IPS-NIHi7 (cell line): Measurements from ENCODE around the gene PTOV1.
A peak's percentile ranks its signal among the peaks of the same experiment; 100 is the strongest.

Experiments used
- DNase-seq: peaks from one replicate; pipeline ENCODE4 v3.0.0; 2012; ENCODE audit warnings: mixed read lengths; ENCODE audit errors: extremely low spot score

PTOV1 gene

GRCh38 chr19:49843265-49843664 is 7.7 kb upstream of the PTOV1 start:
- DNase-seq = no peak

GRCh38 chr19:49844138-49845095 is 6.5 kb upstream of the PTOV1 start:
- no peak for DNase-seq

DNA sequence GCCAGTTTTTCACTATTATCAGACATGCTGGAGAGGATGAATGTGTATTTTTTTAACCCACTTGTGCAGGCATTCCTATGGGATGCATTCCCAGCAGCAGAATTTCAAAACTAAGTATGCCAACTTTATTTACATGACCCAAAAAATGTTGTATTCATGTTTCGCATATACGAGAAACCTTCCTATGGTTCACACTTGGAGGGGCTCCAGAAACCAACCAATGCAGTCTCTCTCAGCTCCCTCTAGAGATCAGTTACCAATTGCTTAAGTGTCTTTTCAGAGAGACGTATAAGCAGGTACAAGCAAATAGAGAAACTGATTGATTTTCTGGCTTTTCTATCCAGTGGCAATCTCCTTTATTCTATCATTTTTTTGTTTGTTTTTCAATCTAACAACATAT is 5.5 kb upstream of the PTOV1 start:
- DNase-seq = no peak

- DNase-seq = no peak
Measured at GRCh38 chr19:49846408-49846807, 4.6 kb upstream of the PTOV1 start.

DNA sequence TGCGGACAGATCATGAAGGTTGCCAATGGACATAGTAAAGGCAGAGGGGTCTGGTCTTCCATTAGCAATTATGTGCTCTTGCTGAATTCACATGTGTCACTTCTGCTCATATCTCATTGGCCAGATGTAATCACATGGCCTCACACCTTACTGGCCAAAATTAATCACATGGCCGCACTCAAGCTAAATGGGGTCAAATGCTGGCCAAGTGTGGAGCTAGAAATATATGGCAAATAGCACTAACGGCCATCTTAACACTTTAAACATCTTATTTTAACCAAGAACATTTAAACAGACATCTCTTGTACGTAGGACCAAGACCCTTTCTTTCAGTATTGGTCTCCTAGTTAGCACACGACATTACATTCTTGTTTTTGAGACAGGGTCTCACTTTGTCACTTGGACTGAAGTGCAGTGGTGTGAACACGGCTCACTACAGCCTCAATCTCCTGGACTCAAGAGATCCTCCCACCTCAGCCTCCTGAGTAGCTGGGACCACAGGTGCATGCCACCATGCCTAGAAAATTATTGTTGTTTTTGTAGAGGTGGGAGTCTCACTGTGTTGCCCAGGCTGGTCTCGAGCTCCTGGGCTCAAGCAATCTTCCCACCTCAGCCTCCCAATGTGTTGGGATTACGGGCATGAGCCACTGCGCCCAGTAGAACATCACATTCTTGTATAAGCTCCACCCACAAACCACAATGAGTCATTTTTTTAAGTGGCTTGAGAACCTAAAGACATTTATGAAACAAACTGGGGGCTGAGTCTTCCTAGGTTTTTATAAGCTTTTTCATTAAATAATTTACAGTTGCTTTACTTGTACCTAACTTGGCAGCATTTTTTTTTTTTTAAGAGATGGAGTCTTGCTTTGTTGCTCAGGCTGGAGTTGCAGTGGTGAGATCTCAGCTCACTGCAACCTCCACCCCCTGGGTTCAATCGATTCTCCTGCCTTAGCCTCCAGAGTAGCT is 2.9 kb upstream of the PTOV1 start:
- no peak for DNase-seq

- no peak for DNase-seq
Measured at GRCh38 chr19:49848938-49849337, 2.0 kb upstream of the PTOV1 start.

- DNase-seq = no peak
Measured at GRCh38 chr19:49849433-49850220, 1.3 kb upstream of the PTOV1 start.

GRCh38 chr19:49850221-49850486 is 805 bp upstream of the PTOV1 start:
- DNase-seq = no peak

- DNase-seq = peak; percentile 77
Measured at GRCh38 chr19:49851456-49852259, 699 bp downstream of the PTOV1 start.

DNA sequence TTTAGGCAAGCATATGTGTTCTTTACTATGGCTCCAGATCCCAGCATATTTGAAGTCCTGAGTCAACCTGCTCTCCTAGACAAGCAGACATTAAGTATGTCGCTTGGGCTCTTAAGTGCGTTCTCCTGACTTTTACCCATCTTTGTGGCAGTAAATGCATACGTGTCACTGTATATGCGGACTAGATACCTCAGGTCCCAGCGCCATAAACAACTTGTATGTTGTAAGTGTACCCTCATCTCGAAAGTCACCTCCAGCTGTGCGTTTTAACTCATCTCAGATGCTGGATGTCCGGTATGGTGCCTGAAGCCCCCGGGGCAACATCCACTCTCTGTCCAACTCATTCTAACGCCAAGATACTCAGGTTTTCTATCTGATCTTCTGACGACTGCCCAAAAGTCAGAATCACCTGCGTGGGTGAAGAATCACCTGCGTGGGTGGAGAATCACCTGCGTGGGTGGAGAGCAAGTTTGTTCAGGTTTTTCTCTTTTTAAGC is 1.7 kb downstream of the PTOV1 start:
- no peak for DNase-seq

DNA sequence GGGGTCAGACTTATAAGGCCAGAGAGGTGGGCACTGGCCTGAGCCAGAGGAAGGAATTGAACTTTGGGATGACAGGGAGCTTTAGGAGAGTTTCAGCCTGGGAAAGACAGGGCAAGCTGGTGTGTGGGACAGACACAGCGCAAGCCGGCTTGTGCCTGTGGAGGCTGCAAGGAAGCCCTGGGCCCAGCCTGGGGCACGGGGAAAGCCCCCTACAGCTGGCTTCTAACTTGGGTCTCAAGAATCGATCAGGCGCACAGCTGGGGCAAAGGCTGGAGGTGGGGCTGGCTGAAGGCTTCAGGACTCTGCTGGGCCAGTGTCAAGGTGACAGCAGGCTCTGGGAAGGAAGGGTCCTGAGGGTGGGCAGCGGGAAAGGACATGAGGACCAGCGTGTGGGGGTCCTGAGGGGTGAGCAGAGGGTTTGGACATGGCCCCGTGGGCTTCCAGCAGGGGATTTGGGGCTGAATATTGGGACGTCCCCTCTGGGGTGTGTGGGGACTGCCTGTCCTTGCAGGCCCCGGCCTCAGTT is 3.0 kb downstream of the PTOV1 start:
- no peak for DNase-seq

DNA sequence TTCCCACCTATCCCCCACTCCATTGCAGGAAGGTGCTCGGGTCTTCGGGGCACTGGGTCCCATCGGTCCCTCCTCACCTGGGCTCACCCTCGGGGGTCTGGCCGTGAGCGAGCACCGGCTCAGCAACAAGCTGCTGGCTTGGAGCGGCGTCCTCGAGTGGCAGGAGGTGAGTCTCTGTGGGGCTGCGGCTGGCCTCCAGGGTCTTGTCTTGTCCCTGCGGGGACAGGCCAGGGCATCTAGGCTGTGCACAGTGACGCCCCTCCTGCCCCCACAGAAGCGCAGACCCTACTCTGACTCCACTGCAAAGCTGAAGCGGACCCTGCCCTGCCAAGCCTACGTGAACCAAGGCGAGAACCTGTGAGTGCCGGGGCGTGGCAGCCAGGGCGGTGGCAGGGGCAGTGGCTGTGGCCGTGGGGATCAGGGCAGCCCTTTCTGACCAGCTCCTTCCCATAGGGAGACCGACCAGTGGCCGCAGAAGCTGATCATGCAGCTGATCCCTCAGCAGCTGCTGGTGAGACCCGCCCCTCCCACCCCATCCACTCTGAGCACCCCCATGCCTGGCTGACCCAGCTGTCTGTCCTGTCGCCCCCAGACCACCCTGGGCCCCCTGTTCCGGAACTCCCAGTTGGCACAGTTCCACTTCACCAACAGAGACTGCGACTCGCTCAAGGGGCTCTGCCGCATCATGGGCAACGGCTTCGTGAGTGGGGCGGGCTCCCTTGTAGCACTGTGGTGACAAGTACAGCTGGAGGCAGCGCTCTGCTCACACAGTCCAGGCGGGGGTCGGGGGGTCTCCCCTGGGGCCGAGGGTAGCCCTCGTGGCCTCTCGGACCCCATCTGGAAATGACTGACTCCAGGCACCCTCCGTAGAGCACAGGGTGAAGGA is 3.7 kb downstream of the PTOV1 start:
- no peak for DNase-seq

- DNase-seq = no peak
Measured at GRCh38 chr19:49855277-49855675, 4.3 kb downstream of the PTOV1 start.

DNA sequence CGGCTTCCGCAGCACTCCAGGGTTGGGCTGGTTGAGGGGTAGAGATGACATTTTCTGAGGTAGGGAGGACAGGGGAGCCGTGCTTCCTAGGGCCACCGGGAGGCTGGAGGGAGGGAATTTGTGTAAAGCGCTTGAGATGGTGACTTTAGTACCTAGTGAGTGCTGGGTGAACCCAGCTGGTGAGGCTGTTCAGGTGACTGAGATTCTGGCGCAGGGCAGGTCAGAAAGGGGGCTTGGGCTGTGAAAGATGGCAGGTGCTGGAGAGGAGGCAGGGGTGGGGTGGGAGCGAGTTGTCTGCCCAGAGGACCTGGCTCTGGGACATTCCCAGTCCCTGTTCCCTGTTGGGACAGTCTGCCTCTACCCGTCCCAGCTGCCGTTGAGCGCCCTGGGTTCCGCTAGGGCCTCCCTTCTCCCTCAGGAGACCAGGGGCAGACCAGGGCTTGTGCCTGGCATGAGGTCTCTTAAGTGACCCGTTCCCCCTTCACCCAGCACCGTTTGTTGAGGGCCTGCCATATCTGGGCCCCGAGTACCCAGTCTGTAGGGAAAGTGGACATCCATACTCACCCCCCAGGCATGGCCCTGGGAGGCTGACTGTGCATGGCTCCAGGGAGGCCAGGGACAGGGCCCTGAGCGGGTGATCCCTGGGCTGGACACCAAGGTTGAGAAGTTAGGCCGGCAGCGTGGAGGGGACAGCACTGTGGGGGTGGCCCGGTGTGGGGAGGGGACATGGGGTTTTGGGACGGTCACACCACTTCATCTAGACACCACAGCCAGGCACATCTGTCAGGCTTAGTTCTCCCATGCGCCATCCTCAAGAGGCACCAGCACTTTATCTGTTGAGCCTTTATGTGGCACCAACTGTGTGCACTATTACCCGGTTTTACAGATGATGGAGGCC is 5.0 kb downstream of the PTOV1 start:
- DNase-seq = no peak

DNA sequence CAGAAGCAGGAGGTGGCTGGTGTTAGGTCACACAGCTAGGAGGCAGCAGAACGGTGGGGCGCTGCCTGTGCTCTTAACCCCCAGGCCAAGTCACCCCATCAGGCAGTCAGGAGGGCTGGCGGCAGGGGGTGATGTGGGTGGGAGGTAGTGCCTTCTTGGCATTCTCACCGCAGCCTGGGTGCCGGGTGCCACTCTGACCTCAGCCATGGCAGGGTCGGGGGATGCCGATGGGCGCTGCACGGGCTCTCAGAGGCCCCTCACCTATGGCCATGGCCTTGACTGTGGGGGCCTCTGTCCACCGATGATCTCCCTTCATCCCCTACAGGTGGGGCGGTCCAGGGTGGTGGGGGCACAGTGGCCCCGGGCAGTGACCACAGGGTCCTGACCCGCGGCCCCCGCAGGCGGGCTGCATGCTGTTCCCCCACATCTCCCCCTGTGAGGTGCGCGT is 5.6 kb downstream of the PTOV1 start:
- no peak for DNase-seq

- no peak for DNase-seq
Measured at GRCh38 chr19:49857061-49857837, 6.3 kb downstream of the PTOV1 start.

- DNase-seq = no peak
Measured at GRCh38 chr19:49857838-49858087, 6.8 kb downstream of the PTOV1 start.
